ENCODE measurements around the gene ANKRD60.

Gene ANKRD60

DNA sequence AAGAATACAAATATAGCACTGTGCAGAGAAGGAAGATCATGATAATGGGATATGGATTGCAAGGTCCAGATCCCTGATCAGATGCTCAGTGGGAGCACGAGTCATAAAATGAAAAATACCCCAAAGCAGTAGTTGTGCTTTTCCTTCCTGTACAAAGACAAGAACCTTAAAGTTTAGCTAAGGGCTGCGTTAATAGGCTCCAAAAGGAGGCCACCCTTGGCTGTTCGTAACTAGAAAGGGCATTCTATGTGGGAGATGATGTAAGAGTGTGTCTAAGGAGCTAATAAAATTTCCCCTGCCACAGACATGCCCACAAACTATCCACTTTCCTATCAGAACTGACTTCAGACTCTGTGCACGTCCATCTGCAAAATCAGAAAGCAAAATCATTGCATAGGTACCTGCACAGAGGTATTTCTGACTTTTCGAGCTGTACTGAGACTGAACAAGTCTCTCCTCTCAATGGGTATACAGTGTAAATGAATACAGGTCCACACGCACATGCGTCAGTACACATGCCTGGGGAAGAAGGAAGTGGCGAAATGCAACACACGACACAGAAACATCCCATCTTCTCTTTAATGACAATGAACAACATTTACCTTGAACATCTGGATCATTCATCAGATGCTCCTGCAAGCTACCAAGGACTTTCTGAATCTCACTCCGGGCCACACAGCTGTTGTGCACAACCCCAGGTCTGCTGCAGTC, 16.9 kb upstream of the ANKRD60 start:
- no peak for DNase-seq (ENCODE audit: extremely low read depth in 1 of 2, low read depth in 1 of 2)

- DNase-seq (ENCODE audit: extremely low read depth in 1 of 2, low read depth in 1 of 2): no peak
Measured at GRCh38 chr20:58244517-58245030, 16.1 kb upstream of the ANKRD60 start.

GRCh38 chr20:58243653-58244410, 15.4 kb upstream of the ANKRD60 start:
- no peak for DNase-seq (ENCODE audit: extremely low read depth in 1 of 2, low read depth in 1 of 2)

- no peak for DNase-seq (ENCODE audit: extremely low read depth in 1 of 2, low read depth in 1 of 2)
Measured at GRCh38 chr20:58242824-58243223, 14.4 kb upstream of the ANKRD60 start.

GRCh38 chr20:58241766-58242465, 13.5 kb upstream of the ANKRD60 start:
- DNase-seq (ENCODE audit: extremely low read depth in 1 of 2, low read depth in 1 of 2): no peak

DNA sequence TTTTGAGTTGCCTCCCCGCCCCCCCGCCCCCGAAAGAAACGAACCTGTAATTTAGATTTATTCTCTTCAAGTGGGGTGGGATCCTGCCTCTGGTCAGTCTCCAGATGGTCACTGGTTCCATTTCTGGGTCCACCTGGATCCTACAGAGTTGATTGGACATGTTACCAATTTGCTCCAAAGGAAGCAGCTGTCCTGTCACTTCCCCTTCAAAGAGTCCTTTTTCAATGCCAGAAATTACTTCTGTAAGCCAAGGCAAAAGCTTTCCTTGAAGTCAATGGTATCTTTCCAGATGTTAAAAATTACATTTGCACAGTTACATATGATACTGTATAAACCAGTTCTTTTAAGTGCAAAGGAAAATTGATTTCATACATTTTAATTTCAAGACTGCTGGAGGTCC, 12.0 kb upstream of the ANKRD60 start:
- no peak for DNase-seq (ENCODE audit: extremely low read depth in 1 of 2, low read depth in 1 of 2)

- DNase-seq (ENCODE audit: extremely low read depth in 1 of 2, low read depth in 1 of 2): no peak
Measured at GRCh38 chr20:58239216-58239615, 10.8 kb upstream of the ANKRD60 start.

DNA sequence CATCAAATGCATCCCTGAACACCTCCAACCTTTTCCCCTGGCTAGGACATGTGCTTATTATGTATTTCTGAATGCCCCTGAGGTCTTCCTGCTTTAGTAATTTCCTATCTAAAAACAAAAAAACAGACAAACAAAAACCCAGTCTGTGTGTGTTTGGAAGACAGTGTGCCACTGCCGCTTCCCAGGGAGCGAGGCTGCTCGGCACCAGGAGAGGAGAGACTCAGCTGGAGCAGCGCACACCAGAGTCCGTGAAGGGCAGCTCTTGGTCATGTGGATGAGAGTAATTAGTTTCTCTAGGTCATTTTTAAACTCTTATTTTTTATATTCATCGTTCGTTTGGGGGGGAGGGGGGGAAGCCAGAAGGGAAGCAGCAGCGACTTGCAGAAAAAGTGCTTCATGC, 10.0 kb upstream of the ANKRD60 start:
- DNase-seq (ENCODE audit: extremely low read depth in 1 of 2, low read depth in 1 of 2): no peak

DNA sequence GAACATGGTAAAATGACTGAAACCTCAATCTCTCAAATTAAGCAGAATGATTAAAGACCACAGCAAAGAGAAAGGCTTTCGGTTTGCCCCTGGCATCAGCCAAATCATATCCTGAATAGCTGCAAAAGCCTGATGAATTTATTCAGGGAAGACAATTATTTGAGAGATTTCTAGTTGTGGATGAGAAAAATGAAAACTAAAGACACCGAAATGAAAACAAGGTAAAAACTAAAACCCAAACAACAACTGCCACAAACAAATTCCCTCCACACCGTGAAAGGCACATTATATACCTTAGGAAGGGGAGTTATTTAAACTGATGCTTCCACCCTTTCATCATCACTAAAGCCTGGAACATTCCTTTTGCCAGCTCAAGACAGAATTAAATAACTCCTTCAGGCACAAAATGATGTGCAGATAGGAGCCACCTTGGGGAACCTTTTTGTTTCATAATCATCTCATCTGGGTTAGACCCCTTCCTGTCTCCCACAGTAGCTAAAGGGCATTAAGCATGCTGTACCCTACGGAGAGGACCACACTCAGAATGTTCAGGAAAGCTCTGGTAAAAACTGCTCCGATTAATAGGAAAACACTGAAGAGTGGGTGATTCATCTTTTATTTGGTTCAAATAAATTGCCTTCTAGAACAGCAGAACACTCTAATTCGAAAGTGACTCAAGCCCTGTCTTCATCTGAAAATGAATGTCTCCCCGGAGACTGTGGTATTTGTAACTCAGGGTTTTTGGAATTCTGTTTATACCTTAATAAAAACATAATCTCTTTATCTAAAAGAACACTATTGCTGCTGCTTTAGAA, 9.1 kb upstream of the ANKRD60 start:
- no peak for DNase-seq (ENCODE audit: extremely low read depth in 1 of 2, low read depth in 1 of 2)

DNA sequence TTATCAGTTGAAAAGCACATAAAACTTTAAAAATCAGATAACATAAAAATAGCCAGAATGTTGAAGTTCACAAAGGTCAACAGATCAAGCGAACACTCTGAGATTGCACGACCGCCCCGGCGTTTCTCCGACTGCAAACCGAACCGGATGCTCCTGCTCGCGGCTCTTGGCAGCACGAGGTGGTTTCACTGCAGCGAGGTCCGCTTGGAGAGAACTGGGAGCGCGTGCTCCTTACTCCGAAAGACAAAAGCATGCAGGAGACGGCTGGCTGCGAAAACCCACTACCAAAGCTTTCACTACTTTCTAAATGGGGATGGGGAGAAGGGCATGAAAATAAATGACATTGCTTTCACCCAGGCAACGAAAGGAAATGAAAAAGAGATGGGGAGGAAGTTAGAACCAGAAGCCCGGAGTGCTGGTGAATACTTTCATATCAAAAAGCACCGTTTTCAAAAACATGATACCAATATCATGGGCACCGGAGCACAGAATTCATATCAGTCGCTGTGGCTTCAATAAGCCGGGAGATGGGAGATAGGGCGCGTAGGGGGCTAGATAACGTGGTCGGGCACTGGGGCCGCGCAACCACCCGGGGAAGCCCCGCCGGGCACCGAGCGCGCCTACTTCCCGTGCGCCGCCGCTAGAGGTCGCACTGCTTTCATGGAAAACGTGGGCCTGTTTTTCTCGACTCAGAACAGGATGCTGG, 8.3 kb upstream of the ANKRD60 start:
- DNase-seq (ENCODE audit: extremely low read depth in 1 of 2, low read depth in 1 of 2): peak; percentile 73 to 81

DNA sequence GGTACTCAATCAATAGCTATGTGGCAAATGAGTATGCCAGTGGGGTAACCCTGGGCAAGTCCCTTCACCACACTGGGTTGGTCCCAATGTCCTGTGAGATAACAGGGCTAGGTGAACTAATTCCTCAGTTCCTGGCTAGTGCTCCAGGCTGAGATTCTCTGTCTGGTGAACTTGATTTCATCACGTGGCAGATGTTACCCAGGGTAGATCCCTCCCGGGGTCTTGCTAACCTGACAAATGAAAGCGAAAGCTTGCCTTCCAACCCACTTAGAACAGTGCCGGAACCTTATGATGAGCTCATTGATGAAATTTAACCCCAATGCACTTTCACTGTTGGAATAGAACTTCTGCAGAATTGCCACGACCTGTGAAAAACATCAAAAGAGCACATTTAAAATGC, 6.6 kb upstream of the ANKRD60 start:
- DNase-seq (ENCODE audit: extremely low read depth in 1 of 2, low read depth in 1 of 2): peak in 1 of 2 donors; percentile 20

DNA sequence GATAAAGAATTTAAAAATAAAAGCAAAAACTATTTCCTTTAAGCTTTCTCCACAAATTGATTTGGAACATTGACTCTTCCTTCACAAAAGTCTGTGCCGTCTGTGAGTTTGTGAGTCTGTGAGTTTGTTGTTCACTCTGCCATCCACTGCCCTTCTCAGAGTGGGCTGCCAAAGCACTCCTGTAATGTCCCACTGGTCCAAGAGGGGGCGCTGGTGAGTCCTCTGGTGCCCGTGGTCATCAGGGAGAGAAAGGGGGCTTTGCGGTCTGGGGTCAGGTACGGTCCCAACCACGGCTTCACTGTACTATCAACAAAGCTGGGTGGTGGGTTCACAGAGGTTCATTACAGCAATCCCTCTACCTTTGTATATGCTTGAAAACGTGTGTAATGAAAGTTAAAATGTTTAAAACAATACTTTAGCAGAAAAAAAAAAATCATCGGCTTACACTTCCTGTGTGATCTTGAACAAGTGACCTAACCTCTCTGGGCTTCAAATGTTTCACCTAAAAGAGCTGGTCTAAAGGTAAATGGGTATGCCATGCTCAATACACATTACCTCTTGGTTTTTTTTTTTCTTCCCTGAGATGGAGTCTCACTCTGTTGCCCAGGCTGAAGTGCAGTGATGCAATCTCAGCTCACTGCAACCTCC, 5.6 kb upstream of the ANKRD60 start:
- DNase-seq (ENCODE audit: extremely low read depth in 1 of 2, low read depth in 1 of 2): no peak

DNA sequence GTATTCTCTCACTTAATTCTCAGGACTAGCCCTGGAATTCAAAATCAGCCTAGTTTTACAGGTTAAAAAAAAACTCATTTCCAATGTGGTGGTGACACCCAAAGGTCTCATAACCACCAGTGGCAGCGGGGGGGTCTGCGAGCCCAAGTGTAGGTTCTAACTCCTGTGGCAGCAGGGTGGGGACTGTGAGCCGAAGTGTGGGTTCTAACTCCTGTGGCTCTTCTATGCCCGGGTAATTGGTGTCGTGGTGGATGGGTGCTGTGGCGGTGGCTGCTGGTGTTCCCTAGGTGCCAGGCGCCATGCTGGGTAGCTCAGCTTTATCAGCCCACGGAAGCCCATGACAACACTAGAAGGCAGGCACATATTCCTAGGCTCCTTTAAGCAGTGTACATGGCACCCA, 4.9 kb upstream of the ANKRD60 start:
- DNase-seq (ENCODE audit: extremely low read depth in 1 of 2, low read depth in 1 of 2): no peak

GRCh38 chr20:58231683-58232082, 3.2 kb upstream of the ANKRD60 start:
- no peak for DNase-seq (ENCODE audit: extremely low read depth in 1 of 2, low read depth in 1 of 2)

DNA sequence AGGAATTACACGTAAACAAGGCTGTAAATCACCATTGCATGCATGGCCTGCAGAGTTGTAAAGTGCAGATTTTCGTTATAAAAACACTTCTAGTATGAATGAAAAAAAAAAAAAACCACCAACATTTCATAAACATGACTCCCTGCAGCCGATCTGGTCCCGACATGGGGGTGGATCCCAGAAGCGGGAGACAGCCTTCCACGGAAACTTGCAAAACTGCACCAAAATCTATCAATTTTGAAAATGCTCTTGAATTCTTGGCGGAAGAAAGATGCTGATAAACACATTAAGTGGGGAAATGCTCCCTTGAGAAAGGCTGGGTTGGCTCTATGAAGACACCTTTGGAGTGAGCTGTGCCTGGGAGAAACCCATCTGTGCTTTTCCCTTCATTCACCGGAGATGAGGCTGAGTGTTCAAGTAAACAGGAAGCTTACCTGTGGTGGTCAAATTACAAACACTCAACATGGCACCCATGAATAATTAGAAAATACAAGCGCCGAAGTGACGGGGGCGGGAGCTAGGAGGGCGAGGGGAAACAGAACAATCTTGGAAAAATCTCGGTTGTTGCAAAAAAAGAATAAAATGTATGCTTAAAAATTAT, 845 bp upstream of the ANKRD60 start:
- no peak for DNase-seq (ENCODE audit: extremely low read depth in 1 of 2, low read depth in 1 of 2)

DNA sequence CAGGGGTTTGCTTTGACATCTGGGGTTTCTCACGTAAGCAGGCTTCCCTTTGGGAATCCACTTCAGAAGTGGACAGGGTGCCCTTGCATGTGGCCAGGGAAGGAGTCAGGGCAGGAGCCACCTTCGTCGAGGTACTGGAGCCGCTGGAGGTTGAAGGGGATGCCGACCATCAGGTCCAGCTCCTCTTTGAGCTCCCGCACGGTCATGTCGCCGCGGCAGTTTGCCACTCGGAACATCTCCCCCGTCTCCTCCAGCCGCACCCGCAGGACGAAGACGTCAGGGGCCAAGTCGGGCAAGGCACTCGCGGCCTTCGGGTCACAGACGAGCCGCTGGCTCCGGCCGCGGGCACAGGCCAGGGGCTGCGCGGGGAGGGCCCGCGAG, 360 bp downstream of the ANKRD60 start:
- no peak for DNase-seq (ENCODE audit: extremely low read depth in 1 of 2, low read depth in 1 of 2)

GRCh38 chr20:58227391-58228102, 906 bp downstream of the ANKRD60 start:
- no peak for DNase-seq (ENCODE audit: extremely low read depth in 1 of 2, low read depth in 1 of 2)

DNA sequence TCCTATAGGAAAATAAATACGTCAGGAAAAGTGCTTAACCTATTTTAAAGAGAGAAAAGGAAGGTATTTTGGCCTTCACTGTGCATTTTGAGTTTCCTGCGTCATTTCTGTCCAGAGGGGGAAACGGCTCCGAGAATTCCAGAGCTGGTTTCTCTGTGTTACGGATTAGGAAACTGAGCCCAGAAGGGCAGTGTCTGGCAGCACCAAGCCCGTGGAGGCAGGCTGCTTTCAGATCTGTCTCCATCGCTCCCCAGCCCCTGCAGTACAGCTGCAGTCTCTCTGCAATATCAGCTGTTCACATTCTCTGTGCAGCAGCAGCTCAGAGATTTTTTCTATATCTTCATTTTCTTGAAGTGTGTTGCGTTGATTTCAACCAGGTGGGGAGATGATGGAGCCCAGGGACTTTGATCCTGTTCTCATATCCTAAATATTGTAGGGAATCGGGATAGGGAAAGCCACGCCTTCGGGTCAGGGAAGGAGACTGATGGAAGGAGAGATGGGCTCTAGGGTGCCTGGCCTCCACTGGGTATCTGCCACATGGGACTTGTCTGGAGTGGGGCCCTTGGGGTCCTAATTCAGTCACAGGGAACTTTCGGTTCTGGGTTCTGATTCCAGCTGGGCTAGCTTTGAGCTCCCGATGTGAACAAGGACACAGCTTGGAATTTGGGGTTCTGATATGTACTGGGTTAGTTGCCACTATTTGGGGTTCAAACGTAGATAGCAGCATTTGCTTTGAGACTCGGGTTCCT, 2.8 kb downstream of the ANKRD60 start:
- no peak for DNase-seq (ENCODE audit: extremely low read depth in 1 of 2, low read depth in 1 of 2)

Measured in stimulated activated CD8-positive, alpha-beta memory T cell treated with anti-CD3 and anti-CD28 coated beads, Interleukin-7, amount 100 ng/mL, for 48 hours (primary cell).